Measurements from ENCODE around the gene PTDSS2. TPM values are rescaled to one million over a fixed set of nuclear protein-coding genes. Genes with fewer than 3 reads are reported as not detected.

Gene PTDSS2
- total and polyA plus RNA-seq, 9 of the 15 experiments (the other 6 are each of a cell fraction or from before 2014, with no cell fraction given), result 0.45 to 53.9 (median 17.2) TPM

DNA sequence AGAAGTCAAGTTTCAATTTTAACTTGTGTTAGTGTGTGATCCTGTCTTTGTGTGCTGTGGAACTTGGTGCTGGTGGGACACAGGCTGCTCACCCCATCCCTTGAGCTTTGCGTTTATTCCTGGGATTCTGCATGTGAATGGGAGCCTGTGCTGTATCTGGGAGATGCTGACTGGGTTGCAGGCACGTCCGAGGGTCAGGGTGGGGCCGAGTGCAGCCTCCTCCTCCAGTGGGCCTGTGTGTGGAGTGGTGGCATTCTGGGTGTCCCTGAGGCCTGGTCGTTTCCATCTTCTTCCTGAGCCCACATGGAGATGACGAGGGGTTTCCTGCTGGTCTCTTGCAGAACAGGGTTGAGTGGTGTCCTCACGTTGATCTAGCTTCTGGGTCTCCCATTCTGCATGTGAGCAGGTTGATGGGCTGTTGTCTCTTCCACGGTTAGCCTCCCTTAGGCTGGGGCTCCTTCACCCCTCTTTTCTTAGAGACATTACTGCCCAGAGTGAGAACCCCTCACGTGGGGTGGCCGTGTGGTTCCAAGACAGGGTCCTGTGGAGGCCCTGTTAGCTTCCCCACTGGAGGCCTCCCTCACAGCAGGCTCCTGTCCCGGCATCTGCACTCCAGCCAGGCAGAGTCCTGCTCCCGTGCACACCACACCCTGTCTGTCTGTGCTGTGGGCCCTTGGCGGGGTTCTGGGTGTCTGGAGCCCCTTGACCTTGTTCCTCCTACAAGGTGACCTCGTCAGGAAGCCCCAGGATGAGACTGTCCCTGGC is 4.9 kb downstream of the PTDSS2 start:
- Histone ChIP-seq H3K27ac (ENCODE audit: extremely low read depth, low read depth, low read length) (no peak overlapping the region), H3K9ac (ENCODE audit: insufficient read depth in 1 of 2, low read depth in 2 of 2, low read length in 2 of 2) (peak overlapping the region in 1 of 2 experiments; percentile 76; a peak in 1 of 4 replicates), H3K4me1 (replicated peaks in 1 of 2; ENCODE audit: control insufficient read depth in 2 of 2, insufficient read depth in 2 of 2, low read length in 2 of 2) (peaks cover 21 to 59% of the 10 kb centered on the region in 2 experiments), H3K36me3 (ENCODE audit: control insufficient read depth, insufficient read depth, low read length) (peaks cover 80% of the 10 kb centered on the region), H3K9me1 (ENCODE audit: control insufficient read depth, insufficient read depth, low read length) (no peaks in the 10 kb centered on the region), H3K4me2 (ENCODE audit: insufficient read depth, low read length) (no peak overlapping the region), H3K9me3 (replicated peaks; ENCODE audit: control insufficient read depth, insufficient read depth, low read depth, low read length) (no peaks in the 10 kb centered on the region), H3K27me3 (ENCODE audit: control insufficient read depth in 2 of 2, insufficient read depth in 2 of 2, low read length in 2 of 2) (no peaks in the 10 kb centered on the region), H3K4me3 (no peak overlapping the region), H2AFZ (ENCODE audit: low read depth, low read length) (no peak overlapping the region), H4K20me1 (replicated peaks; ENCODE audit: control insufficient read depth, insufficient read depth, low read length) (peaks cover 2% of the 10 kb centered on the region; the same call in 1 of the 2 replicates), H3K79me2 (ENCODE audit: control insufficient read depth, insufficient read depth, low read length) (peaks cover 94% of the 10 kb centered on the region)
- no peak for FAIRE-seq
- no peak for ATAC-seq
- ChIA-PET CTCF (ENCODE audit: low intra/inter-chr PET ratio) (no interaction called here), POLR2A (interaction anchor here (0.7 kb wide), 2 partner anchors 58 to 105 kb away, joined by 3 read pairs; no protein-coding TSS in a partner anchor)
- intact Hi-C loops (cut with micrococcal nuclease), result no loop called here
- 56% methylated on average over 12 of the region's 14 CpGs for WGBS (ENCODE audit: insufficient coverage, low coverage, missing lambda C conversion rate)
- in situ Hi-C loops (cut with MboI), result loop anchor here (5.0 kb wide), 1 partner anchor 47 kb away; no protein-coding TSS in a partner anchor
- no peak for DNase-seq (ENCODE audit: extremely low read depth in 1 of 4, low spot score in 3 of 4)
- no TSS peak for BruUV-seq (replicated peaks)
- TF ChIP-seq POLR2AphosphoS5 (IDR thresholded peaks at IDR 0.05; ENCODE audit: control insufficient read depth, insufficient read depth, low read depth, low read length), result peak; percentile 9; the same call in 1 of the 2 replicates
- no peak for TF ChIP-seq ZBTB1 (CRISPR knock-in tag; IDR thresholded peaks at IDR 0.05; ENCODE audit: borderline replicate concordance, low read depth)
- TF ChIP-seq BRD4 (IDR thresholded peaks at IDR 0.05), result no peak
- TF ChIP-seq RBFOX2 (IDR thresholded peaks at IDR 0.05; ENCODE audit: low read depth, low read length), result 0 out of 2 replicates have a peak, but pooled peaks have one; percentile 30
- TF ChIP-seq POLR2A (conservative IDR thresholded peaks at IDR 0.05), result no peak
- no peak for TF ChIP-seq BHLHE40 (IDR thresholded peaks at IDR 0.05; ENCODE audit: low read length)
